Mucosa of stomach (tissue), 1 donor: ENCODE measurements around the gene TEX53.

Source experiments
- H3K27me3 ChIP-seq: one replicate; pipeline ENCODE4 v1.7.0; 2013; ENCODE audit warnings: mild to moderate bottlenecking, low read length; ENCODE audit not compliant: control insufficient read depth, insufficient read depth
- H3K36me3 ChIP-seq: one replicate; pipeline ENCODE4 v1.7.0; 2013; ENCODE audit warnings: low read length; ENCODE audit not compliant: control insufficient read depth, insufficient read depth
- H3K4me1 ChIP-seq: one replicate; pipeline ENCODE4 v1.7.0; 2013; ENCODE audit warnings: mild to moderate bottlenecking, low read length; ENCODE audit not compliant: control insufficient read depth, insufficient read depth
- H3K4me3 ChIP-seq: one replicate; pipeline ENCODE4 v1.7.0; 2013; ENCODE audit warnings: low read length
- H3K9ac ChIP-seq: one replicate; pipeline ENCODE4 v1.7.0; 2013; ENCODE audit warnings: mild to moderate bottlenecking, low read length, moderate library complexity
- H3K9me3 ChIP-seq: one replicate; pipeline ENCODE4 v1.7.0; 2013; ENCODE audit warnings: mild to moderate bottlenecking, low read length, moderate library complexity; ENCODE audit not compliant: control insufficient read depth
- donor health status: Pancreatic carcinoma.

TEX53 gene

GRCh38 chr9:114657705-114658104 is at the start of gene TEX53:
TEX53 (minus strand) TSS chr9:114657805; CDS start chr9:114657774, 31 bp downstream.
- Histone ChIP-seq H3K9me3 (no peaks in the 10 kb centered on the region), H3K9ac (no peak within 1 kb of the TSS), H3K36me3 (no peaks in the 10 kb centered on the region), H3K27me3 (peaks cover 12% of the 10 kb centered on the region), H3K4me3 (no peak within 1 kb of the TSS), H3K4me1 (no peaks in the 10 kb centered on the region)

DNA sequence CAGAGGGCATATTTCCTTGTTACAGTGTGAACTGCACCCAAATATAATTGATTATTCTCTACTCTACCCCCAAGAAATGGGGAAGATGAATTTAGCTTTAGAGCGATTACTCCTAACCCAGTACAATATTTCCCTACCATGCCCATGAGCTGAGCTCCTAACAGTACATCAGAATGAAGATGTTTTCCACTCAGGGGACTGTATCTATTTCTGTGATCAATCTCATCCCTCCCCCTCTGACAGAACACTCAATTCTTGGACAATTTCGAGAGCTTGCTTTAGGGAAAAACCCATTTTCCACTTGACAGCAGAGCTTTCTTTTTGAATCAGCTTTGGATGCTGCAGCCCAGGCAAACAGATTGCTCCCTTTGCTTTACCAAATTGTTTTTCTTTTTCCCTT is 49.1 kb upstream of the TEX53 start:
- Histone ChIP-seq H3K36me3 (no peaks in the 10 kb centered on the region), H3K9me3 (no peaks in the 10 kb centered on the region), H3K9ac (no peak overlapping the region), H3K4me3 (no peak overlapping the region), H3K4me1 (no peaks in the 10 kb centered on the region), H3K27me3 (no peaks in the 10 kb centered on the region)

GRCh38 chr9:114701988-114702387 is 44.4 kb upstream of the TEX53 start:
- Histone ChIP-seq H3K4me3 (no peak overlapping the region), H3K36me3 (no peaks in the 10 kb centered on the region), H3K27me3 (no peaks in the 10 kb centered on the region), H3K4me1 (no peaks in the 10 kb centered on the region), H3K9ac (no peak overlapping the region), H3K9me3 (no peaks in the 10 kb centered on the region)

DNA sequence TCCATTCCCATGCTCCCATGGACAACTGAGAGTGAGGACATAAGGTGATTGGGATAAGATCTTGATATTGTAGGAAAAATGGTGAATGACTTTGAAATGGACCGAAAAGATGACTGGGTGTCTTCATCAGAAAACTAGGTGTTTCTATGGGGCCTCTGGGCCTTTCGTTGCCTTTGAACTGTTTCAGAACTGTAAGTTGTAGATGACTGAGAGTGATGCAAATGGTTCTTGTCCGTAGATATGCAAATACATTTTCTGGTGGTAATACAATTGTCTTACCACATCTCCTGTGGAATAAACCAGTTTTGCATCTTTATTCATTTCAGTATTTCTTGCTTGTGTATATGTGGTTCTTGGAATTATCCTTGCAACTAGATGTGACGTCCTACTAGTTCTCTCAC is 40.3 kb upstream of the TEX53 start:
- no peaks in the 10 kb centered on the region for H3K4me1 ChIP-seq
- no peak overlapping the region for H3K9ac ChIP-seq
- no peak overlapping the region for H3K4me3 ChIP-seq
- no peaks in the 10 kb centered on the region for H3K36me3 ChIP-seq
- no peaks in the 10 kb centered on the region for H3K27me3 ChIP-seq
- H3K9me3 ChIP-seq = no peaks in the 10 kb centered on the region

DNA sequence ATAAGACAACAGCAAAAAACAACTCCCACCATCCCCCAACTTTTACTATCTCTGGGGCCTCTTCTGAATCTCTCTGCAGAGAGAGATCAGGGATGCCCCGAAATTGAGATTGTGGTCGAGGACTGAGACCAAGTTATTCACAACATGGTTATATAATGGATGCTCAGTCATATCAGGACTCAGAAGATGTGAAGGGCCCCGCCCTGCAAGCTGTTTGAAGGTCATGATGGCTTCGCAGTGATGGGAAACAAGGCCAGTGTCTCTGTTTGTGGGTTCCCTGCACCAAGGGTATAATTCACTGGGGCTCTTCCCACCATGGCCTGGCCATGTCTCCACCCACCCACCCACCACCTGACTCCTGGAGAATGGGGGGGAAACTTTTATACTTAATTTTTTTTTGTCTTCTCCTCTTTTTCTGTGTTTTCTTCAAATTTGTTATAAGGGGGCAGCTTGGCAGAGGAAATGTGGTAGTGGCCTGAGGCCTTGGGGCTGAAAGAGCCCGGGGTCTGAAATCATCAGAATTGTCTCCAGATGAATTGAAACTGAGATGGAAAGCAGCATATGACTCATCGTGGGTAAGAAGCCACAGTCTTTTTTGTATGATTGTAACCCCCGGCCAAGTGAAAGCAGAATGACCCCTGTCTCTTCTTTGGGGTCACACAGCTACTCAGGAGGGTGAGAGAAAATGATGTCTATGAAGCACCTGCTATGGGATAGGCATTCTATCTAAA is 39.4 kb upstream of the TEX53 start:
- no peaks in the 10 kb centered on the region for H3K4me1 ChIP-seq
- H3K36me3 ChIP-seq = no peaks in the 10 kb centered on the region
- H3K27me3 ChIP-seq = no peaks in the 10 kb centered on the region

DNA sequence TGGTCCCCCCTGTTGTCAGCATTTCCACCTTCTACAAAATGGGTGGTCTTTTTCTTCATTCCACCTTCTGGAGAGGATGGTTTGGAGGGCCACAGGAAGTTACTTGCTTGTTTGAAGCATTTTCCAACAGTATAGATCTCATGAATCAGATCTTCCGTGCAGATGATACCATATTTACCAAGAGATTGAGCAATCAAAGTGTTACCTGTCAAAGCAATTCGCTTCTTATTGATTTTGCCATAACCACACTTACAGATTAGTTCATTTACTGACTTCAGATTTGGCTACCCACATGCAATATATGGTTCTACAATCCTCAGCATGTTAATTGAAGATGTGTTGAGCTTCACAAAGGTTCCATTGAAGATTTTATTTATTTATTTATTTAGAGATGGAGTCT is 38.3 kb upstream of the TEX53 start:
- no peaks in the 10 kb centered on the region for H3K4me1 ChIP-seq
- no peaks in the 10 kb centered on the region for H3K36me3 ChIP-seq
- no peaks in the 10 kb centered on the region for H3K9me3 ChIP-seq
- H3K9ac ChIP-seq = no peak overlapping the region
- H3K27me3 ChIP-seq = no peaks in the 10 kb centered on the region
- no peak overlapping the region for H3K4me3 ChIP-seq

More for the DNA sequence above, 39.4 kb upstream of the TEX53 start:
- Histone ChIP-seq H3K4me3 (no peak overlapping the region), H3K9ac (no peak overlapping the region), H3K9me3 (no peaks in the 10 kb centered on the region)

DNA sequence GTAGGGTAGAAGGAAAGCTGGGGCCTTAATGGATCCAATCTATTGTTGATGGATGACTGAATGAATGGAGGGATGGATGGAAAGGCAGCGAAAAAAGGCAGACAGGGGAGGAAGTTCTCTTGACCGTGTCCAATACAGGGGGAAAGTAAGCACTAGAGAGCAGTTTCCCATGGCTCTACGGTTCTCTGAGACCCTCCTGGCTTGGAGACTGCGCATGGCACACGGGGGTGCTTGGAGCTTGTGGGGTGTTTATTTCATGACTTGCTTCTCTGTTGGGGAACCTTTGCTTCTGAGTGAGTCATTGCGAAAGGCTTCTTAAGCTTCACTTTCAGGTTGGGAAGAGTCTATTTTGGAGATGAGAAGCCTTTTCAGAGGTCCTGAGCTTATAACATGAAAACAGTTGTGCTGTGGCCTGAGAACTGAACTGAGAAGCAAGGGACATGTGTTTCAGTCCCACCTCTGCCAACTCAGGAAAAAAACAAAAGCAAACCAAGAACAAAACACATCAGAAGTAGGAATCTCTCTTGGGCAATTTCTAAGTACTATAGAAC is 37.2 kb upstream of the TEX53 start:
- no peak overlapping the region for H3K4me3 ChIP-seq
- H3K27me3 ChIP-seq = no peaks in the 10 kb centered on the region
- H3K36me3 ChIP-seq = no peaks in the 10 kb centered on the region
- no peaks in the 10 kb centered on the region for H3K9me3 ChIP-seq
- no peaks in the 10 kb centered on the region for H3K4me1 ChIP-seq
- no peak overlapping the region for H3K9ac ChIP-seq

DNA sequence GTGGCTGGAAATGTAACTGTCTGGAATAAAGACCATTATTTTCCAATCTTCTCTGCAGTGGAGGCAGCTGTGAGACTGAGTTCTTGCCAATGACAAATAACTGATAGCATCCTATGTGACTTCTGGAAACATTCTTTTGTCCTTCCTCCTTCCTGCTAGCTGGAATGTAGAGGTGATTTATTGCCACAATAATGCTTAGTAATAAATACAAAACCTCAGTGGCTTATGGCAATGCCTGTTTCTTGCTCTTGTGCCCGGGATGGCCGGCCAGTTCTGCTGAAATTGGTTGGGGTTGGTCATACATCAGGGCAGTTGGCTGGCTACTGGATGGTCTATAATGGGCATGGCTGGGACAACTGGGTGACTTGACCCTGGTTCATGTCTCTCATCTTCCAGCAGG is 36.5 kb upstream of the TEX53 start:
- H3K9me3 ChIP-seq = no peaks in the 10 kb centered on the region
- H3K4me3 ChIP-seq = no peak overlapping the region
- no peaks in the 10 kb centered on the region for H3K4me1 ChIP-seq
- no peaks in the 10 kb centered on the region for H3K36me3 ChIP-seq
- no peaks in the 10 kb centered on the region for H3K27me3 ChIP-seq
- H3K9ac ChIP-seq = no peak overlapping the region

- no peaks in the 10 kb centered on the region for H3K36me3 ChIP-seq
- H3K9ac ChIP-seq = no peak overlapping the region
- no peaks in the 10 kb centered on the region for H3K9me3 ChIP-seq
- no peaks in the 10 kb centered on the region for H3K27me3 ChIP-seq
- no peaks in the 10 kb centered on the region for H3K4me1 ChIP-seq
- no peak overlapping the region for H3K4me3 ChIP-seq
These were observed 35.7 kb upstream of the TEX53 start for GRCh38 chr9:114693248-114693855.

DNA sequence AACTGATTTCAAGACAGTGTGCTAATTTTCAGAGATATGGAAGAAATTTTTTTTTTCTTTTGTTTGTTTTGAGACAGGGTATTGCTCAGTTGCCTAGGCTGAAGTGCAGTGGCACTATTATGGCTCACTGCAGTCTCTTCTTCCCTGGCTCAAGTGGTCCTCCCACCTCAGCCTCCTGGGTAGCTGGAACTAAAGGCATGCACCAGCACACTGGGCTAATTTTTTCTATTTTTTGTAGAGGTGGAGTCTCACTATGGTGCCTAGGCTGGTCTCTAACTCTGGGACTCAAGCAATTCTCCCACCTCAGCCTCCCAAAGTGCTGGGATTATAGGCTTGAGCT is 34.3 kb upstream of the TEX53 start:
- no peaks in the 10 kb centered on the region for H3K4me1 ChIP-seq
- H3K36me3 ChIP-seq = no peaks in the 10 kb centered on the region
- no peak overlapping the region for H3K9ac ChIP-seq
- H3K9me3 ChIP-seq = no peaks in the 10 kb centered on the region
- no peak overlapping the region for H3K4me3 ChIP-seq
- H3K27me3 ChIP-seq = no peaks in the 10 kb centered on the region

GRCh38 chr9:114691046-114691955 is 33.7 kb upstream of the TEX53 start:
- Histone ChIP-seq H3K4me1 (no peaks in the 10 kb centered on the region), H3K36me3 (no peaks in the 10 kb centered on the region), H3K4me3 (no peak overlapping the region), H3K9me3 (no peaks in the 10 kb centered on the region), H3K27me3 (no peaks in the 10 kb centered on the region), H3K9ac (no peak overlapping the region)

GRCh38 chr9:114690308-114690707 is 32.7 kb upstream of the TEX53 start:
- Histone ChIP-seq H3K4me3 (no peak overlapping the region), H3K36me3 (no peaks in the 10 kb centered on the region), H3K4me1 (no peaks in the 10 kb centered on the region), H3K27me3 (no peaks in the 10 kb centered on the region), H3K9me3 (no peaks in the 10 kb centered on the region), H3K9ac (no peak overlapping the region)
